SU-DHL-6 (cell line): ENCODE results near the gene SUGCT.
A peak's percentile ranks its signal among the peaks of the same experiment; 100 is the strongest.

Experiments
- EZH2phosphoT487 ChIP-seq: fragments of 200-600 bp; sonication (generic), shearing (Covaris generic); conservative IDR thresholded peaks from 2 replicates; pipeline ENCODE4 v1.6.1; 2018; ENCODE audit warnings: mild to moderate bottlenecking, antibody characterized with exemption, low read length, moderate library complexity, mixed read lengths
- TF ChIP-seq, protein P1 (sequence below): fragments of 200-600 bp; sonication (generic); IDR thresholded peaks from one replicate; pipeline ENCODE4 v1.5.1; 2017; ENCODE audit warnings: antibody characterized with exemption, mild to moderate bottlenecking, low read length, moderate library complexity; ENCODE audit not compliant: insufficient read depth, poor library complexity, severe bottlenecking

DNA sequence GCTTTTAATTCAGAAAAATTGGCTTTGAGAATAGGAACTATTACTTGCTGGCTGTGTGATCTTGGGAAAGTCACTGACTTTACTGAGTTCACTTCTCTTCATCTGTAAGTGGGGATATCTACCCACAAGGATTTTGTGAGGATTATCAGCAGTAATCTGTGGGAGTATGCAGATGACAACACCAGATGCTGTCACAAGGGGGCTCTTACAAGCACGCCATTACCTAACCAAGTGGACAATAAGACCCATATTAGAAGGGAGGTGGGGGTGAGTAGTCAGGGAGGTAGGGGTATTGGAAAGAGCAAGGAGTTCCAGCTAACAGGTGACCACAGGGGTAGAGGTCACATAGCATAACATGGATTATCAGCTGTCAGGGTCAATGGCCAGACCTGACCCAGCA is 569.4 kb downstream of the SUGCT start:
- TF ChIP-seq, protein P1, sequence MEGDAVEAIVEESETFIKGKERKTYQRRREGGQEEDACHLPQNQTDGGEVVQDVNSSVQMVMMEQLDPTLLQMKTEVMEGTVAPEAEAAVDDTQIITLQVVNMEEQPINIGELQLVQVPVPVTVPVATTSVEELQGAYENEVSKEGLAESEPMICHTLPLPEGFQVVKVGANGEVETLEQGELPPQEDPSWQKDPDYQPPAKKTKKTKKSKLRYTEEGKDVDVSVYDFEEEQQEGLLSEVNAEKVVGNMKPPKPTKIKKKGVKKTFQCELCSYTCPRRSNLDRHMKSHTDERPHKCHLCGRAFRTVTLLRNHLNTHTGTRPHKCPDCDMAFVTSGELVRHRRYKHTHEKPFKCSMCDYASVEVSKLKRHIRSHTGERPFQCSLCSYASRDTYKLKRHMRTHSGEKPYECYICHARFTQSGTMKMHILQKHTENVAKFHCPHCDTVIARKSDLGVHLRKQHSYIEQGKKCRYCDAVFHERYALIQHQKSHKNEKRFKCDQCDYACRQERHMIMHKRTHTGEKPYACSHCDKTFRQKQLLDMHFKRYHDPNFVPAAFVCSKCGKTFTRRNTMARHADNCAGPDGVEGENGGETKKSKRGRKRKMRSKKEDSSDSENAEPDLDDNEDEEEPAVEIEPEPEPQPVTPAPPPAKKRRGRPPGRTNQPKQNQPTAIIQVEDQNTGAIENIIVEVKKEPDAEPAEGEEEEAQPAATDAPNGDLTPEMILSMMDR: peak; percentile 11
- no peak for TF ChIP-seq EZH2phosphoT487
